Mesothelial cell of epicardium (in vitro differentiated cells): ENCODE measurements around the gene AKR1B15. TPM values are rescaled to one million over a fixed set of nuclear protein-coding genes. Genes with fewer than 3 reads are reported as not detected.

ENCODE experiments used
- DNase-seq, 2 experiments: peaks; one replicate each; pipeline ENCODE4 v3.0.0; 2021; ENCODE audit warnings: low spot score in 2 of 2; ENCODE audit not compliant: unreplicated experiment in 2 of 2
- H3K27ac Mint-ChIP-seq: 2 replicates; pipeline ENCODE4 v1.8.0; 2021; ENCODE audit warnings: mixed read lengths
- H3K27me3 Mint-ChIP-seq: 2 replicates; pipeline ENCODE4 v1.8.0; 2021; ENCODE audit warnings: low read depth, mixed read lengths
- H3K36me3 Mint-ChIP-seq: 2 replicates; pipeline ENCODE4 v1.8.0; 2021; ENCODE audit warnings: mixed read lengths
- H3K4me1 Mint-ChIP-seq: 2 replicates; pipeline ENCODE4 v1.8.0; 2021; ENCODE audit warnings: mixed read lengths
- H3K4me3 Mint-ChIP-seq: 2 replicates; pipeline ENCODE4 v1.8.0; 2021; ENCODE audit warnings: mild to moderate bottlenecking, moderate library complexity, mixed read lengths
- H3K9me3 Mint-ChIP-seq: 2 replicates; pipeline ENCODE4 v1.8.0; 2021; ENCODE audit warnings: mixed read lengths
- total RNA-seq: library from RNA; stranded (reverse); gene quantifications from 3 replicates; pipeline ENCODE4 v1.2.1, GENCODE V29; 2021
- TF ChIP-seq, protein P1 (sequence below): fragments of 200-600 bp; sonication (generic); IDR thresholded peaks from one replicate; pipeline ENCODE4 v1.5.0; 2021; ENCODE audit warnings: antibody characterized with exemption; ENCODE audit not compliant: unreplicated experiment

Gene AKR1B15
- total RNA-seq, 1 donor from 2014 or later, result 1.8 TPM

DNA sequence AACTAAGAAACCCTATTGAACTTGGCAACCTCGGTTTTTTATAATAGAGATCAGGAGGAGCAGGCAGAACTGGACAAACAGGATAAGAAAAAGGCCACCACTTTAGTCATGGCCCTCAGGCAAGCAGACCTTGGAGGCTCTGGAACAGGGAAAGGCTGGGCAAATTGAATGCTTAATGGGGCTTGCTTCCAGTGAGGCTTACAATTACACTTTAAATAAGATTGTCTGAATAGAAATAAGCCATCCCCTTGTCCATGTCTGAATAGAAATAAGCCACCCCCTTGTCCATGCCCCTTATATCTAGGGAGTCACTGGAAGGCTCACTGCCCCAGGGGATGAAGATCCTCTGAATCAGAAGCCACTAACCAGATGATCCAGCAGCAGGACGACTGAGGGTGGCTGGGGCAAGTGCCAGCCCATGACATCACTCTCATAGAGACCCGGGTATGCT lies 40.6 kb downstream of the AKR1B15 start:
- Mint-ChIP-seq H3K4me1 (peaks cover 11% of the 10 kb centered on the region), H3K36me3 (peaks cover 8% of the 10 kb centered on the region), H3K4me3 (no peak overlapping the region), H3K27me3 (peaks cover 7% of the 10 kb centered on the region), H3K27ac (no peak overlapping the region), H3K9me3 (peaks cover 35% of the 10 kb centered on the region)
- no peak for DNase-seq
- TF ChIP-seq, protein P1, sequence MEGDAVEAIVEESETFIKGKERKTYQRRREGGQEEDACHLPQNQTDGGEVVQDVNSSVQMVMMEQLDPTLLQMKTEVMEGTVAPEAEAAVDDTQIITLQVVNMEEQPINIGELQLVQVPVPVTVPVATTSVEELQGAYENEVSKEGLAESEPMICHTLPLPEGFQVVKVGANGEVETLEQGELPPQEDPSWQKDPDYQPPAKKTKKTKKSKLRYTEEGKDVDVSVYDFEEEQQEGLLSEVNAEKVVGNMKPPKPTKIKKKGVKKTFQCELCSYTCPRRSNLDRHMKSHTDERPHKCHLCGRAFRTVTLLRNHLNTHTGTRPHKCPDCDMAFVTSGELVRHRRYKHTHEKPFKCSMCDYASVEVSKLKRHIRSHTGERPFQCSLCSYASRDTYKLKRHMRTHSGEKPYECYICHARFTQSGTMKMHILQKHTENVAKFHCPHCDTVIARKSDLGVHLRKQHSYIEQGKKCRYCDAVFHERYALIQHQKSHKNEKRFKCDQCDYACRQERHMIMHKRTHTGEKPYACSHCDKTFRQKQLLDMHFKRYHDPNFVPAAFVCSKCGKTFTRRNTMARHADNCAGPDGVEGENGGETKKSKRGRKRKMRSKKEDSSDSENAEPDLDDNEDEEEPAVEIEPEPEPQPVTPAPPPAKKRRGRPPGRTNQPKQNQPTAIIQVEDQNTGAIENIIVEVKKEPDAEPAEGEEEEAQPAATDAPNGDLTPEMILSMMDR, result no peak

DNA sequence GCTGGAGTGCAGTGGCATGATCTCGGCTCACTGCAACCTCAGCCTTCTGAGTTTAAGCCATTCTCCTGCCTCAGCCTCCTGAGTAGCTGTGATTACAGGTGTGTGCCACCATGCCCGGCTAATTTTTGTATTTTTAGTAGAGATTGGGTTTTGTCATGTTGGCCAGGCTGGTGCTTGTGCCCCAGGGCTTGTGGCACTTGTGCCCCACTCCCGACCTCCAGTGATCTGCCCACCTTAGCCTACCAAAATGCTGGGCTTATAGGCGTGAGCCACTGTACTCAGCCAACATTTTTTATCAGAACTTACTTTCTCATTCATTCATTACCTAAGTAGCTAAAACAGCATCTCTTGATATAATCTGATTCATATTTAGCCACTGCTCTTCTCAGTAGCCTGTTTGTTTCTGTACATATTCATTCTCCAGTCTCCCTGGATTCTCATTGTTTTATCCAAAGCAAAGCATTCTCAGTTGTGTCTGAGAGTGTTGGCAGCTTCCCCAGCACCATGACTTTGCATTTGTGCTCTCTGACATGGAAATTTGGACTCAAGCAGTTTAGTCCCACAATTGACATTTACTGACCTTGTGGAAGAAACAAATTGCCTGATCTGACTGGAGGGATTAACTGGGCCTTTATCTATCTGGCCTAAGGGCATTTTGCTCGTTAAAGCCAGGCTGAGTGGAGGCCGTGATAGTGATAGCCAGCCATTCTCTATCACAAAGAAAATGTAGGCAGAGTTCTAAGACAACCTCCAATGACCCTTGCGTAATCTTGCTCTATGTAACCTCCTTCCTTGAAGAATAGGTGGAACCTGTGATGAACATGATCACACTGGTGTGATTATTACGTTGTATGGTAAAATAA lies 44.9 kb downstream of the AKR1B15 start:
- peak overlapping the region; percentile 89 for H3K27ac Mint-ChIP-seq
- peaks cover 42% of the 10 kb centered on the region for H3K9me3 Mint-ChIP-seq
- DNase-seq, result no peak
- H3K4me1 Mint-ChIP-seq, result peaks cover 11% of the 10 kb centered on the region
- H3K27me3 Mint-ChIP-seq, result no peaks in the 10 kb centered on the region
- H3K36me3 Mint-ChIP-seq, result peaks cover 8% of the 10 kb centered on the region
- no peak overlapping the region for H3K4me3 Mint-ChIP-seq
- TF ChIP-seq, protein P1, result no peak

DNA sequence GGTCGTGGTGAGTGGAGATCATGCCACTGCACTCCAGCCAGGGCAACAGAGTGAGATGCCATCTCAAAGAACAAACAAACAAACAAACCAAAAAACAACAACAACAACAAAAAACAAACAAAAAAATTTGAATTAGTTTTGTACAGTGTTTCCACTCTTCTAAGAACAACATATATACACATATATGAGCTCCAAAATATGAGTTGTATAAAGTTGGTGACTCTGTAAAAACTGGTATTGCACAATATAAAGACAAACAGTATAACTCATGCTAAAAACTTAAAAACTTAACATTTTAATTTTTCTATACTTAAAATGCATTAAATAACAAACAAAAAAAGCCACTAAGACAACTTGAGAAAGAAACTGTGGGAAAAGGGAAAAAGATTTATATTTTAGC lies 46.0 kb downstream of the AKR1B15 start:
- TF ChIP-seq, protein P1, result no peak
- H3K9me3 Mint-ChIP-seq, result peaks cover 42% of the 10 kb centered on the region
- no peaks in the 10 kb centered on the region for H3K27me3 Mint-ChIP-seq
- H3K4me1 Mint-ChIP-seq, result peaks cover 6% of the 10 kb centered on the region
- no peak overlapping the region for H3K27ac Mint-ChIP-seq
- no peak overlapping the region for H3K4me3 Mint-ChIP-seq
- peaks cover 8% of the 10 kb centered on the region for H3K36me3 Mint-ChIP-seq
- no peak for DNase-seq

DNA sequence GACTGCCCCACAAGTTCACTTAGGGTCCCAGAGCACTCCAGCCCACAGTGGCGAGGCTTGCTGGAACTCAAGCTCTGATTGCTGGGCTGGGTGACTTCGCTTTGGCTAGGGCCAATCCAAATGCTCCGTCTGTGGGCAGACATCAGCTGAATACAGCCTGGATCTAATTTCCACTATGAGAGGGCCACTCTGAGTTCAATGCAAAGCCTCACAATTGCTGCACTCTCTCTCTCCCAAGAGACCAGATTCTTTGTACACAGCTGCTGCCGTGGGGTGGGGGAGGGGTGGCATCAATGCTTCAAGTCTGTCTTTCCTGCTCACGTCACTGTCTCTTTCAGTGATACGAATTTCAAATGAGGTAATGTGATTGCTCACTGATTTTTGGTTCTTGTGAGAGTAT lies 50.5 kb downstream of the AKR1B15 start:
- peaks cover 22% of the 10 kb centered on the region for H3K9me3 Mint-ChIP-seq
- H3K36me3 Mint-ChIP-seq, result no peaks in the 10 kb centered on the region
- no peaks in the 10 kb centered on the region for H3K4me1 Mint-ChIP-seq
- no peak for DNase-seq
- H3K4me3 Mint-ChIP-seq, result no peak overlapping the region
- no peak overlapping the region for H3K27ac Mint-ChIP-seq
- peaks cover 6% of the 10 kb centered on the region for H3K27me3 Mint-ChIP-seq
- TF ChIP-seq, protein P1, result no peak

GRCh38 chr7:134601459-134601858 lies 52.5 kb downstream of the AKR1B15 start:
- no peak overlapping the region for H3K27ac Mint-ChIP-seq
- H3K27me3 Mint-ChIP-seq, result peaks cover 7% of the 10 kb centered on the region
- TF ChIP-seq, protein P1, result no peak
- H3K36me3 Mint-ChIP-seq, result no peaks in the 10 kb centered on the region
- peaks cover 19% of the 10 kb centered on the region for H3K9me3 Mint-ChIP-seq
- H3K4me1 Mint-ChIP-seq, result peaks cover 12% of the 10 kb centered on the region
- H3K4me3 Mint-ChIP-seq, result no peak overlapping the region
- DNase-seq, result no peak
